Endodermal cell (in vitro differentiated cells): ENCODE results near the gene CLSTN2. TPM values are rescaled to one million over a fixed set of nuclear protein-coding genes. Genes with fewer than 3 reads are reported as not detected.

ENCODE experiments used
- DNase-seq: peaks from one replicate; pipeline ENCODE4 v3.0.0-alpha.2; 2017
- H3K27ac ChIP-seq: 2 replicates; pipeline ENCODE4 v1.5.1; 2013; ENCODE audit warnings: mild to moderate bottlenecking, low read depth, low read length, moderate library complexity
- H3K27me3 ChIP-seq: 2 replicates; pipeline ENCODE4 v1.6.1; 2013; ENCODE audit warnings: mild to moderate bottlenecking, low read length, moderate library complexity; ENCODE audit not compliant: insufficient read depth, control insufficient read depth, poor library complexity, severe bottlenecking
- H3K36me3 ChIP-seq: 2 replicates; pipeline ENCODE4 v1.7.0; 2013; ENCODE audit warnings: mild to moderate bottlenecking, low read length, moderate library complexity; ENCODE audit not compliant: control insufficient read depth, insufficient read depth
- H3K4me1 ChIP-seq: one replicate; pipeline ENCODE4 v1.7.0; 2013; ENCODE audit warnings: low read length; ENCODE audit not compliant: control insufficient read depth, insufficient read depth
- H3K4me3 ChIP-seq: 2 replicates; pipeline ENCODE4 v1.5.1; 2013; ENCODE audit warnings: mild to moderate bottlenecking, low read length, moderate library complexity
- H3K9ac ChIP-seq: 2 replicates; pipeline ENCODE4 v1.6.1; 2013; ENCODE audit warnings: mild to moderate bottlenecking, low read length, moderate library complexity; ENCODE audit not compliant: poor library complexity, severe bottlenecking; ENCODE audit errors: extremely low read depth
- H3K9me3 ChIP-seq: 2 replicates; pipeline ENCODE4 v1.6.1; 2013; ENCODE audit warnings: mild to moderate bottlenecking, low read length, moderate library complexity; ENCODE audit not compliant: control insufficient read depth
- H3K27ac Mint-ChIP-seq: 2 replicates; pipeline ENCODE4 v1.8.0; 2020; ENCODE audit warnings: mixed read lengths
- H3K27me3 Mint-ChIP-seq: 2 replicates; pipeline ENCODE4 v1.8.0; 2021; ENCODE audit warnings: mild to moderate bottlenecking, mixed read lengths; ENCODE audit not compliant: insufficient read depth
- H3K36me3 Mint-ChIP-seq: 2 replicates; pipeline ENCODE4 v1.8.0; 2020; ENCODE audit warnings: low read depth, mixed read lengths
- H3K4me1 Mint-ChIP-seq: 2 replicates; pipeline ENCODE4 v1.8.0; 2020; ENCODE audit warnings: mixed read lengths
- H3K4me3 Mint-ChIP-seq: 2 replicates; pipeline ENCODE4 v1.8.0; 2020; ENCODE audit warnings: mild to moderate bottlenecking, moderate library complexity, mixed read lengths
- H3K9me3 Mint-ChIP-seq: 2 replicates; pipeline ENCODE4 v1.8.0; 2020; ENCODE audit warnings: mild to moderate bottlenecking, mixed read lengths
- CTCF ChIP-seq: fragments of 200-600 bp; sonication (generic); conservative IDR thresholded peaks from 2 replicates; pipeline ENCODE4 v1.5.0; 2021; ENCODE audit warnings: antibody characterized with exemption, mild to moderate bottlenecking
- WGBS, 2 experiments: methylation state at CpG; one replicate each; pipeline versions ENCODE4 v1.1.5 to v1.1.7; 2013; ENCODE audit warnings: missing lambda C conversion rate in 2 of 2, mixed read lengths in 1 of 2; ENCODE audit not compliant: insufficient coverage in 1 of 2, insufficient read length in 1 of 2; 5-methylcytosine and 5-hydroxymethylcytosine counted together
- total RNA-seq, 2 donors: library from RNA; stranded (reverse); fragmentation: NEBNext Ultra II Directional in 1 of 2; extraction: Animal tissue kit (Norgen Biotek cat#: 25700) in 1 of 2; gene quantifications; 2 replicates in 1 of 2; 3 replicates in 1 of 2; pipeline ENCODE4 v1.2.1, GENCODE V29; 2021

CLSTN2 gene
- total RNA-seq, 2 donors from 2014 or later: 0.13 to 0.42 TPM

GRCh38 chr3:140355481-140355880, 420.5 kb downstream of the CLSTN2 start:
- no peak for TF ChIP-seq CTCF
- no peaks in the 10 kb centered on the region for H3K36me3 ChIP-seq
- Mint-ChIP-seq H3K36me3 (no peaks in the 10 kb centered on the region), H3K4me3 (no peak overlapping the region), H3K9me3 (no peaks in the 10 kb centered on the region), H3K27me3 (no peaks in the 10 kb centered on the region), H3K27ac (no peak overlapping the region), H3K4me1 (peaks cover 21% of the 10 kb centered on the region)
- peaks cover 14% of the 10 kb centered on the region for H3K4me1 ChIP-seq
- H3K27me3 ChIP-seq: no peaks in the 10 kb centered on the region
- no peak overlapping the region for H3K9ac ChIP-seq
- no peaks in the 10 kb centered on the region for H3K9me3 ChIP-seq
- WGBS, 2 experiments: 93 to 94% methylated on average over 3 of the region's 3 CpGs
- H3K27ac ChIP-seq: no peak overlapping the region
- no peak for DNase-seq
- no peak overlapping the region for H3K4me3 ChIP-seq

GRCh38 chr3:140358686-140359085, 423.7 kb downstream of the CLSTN2 start:
- 80% methylated on average over 3 of the region's 3 CpGs; no CpG with 5 or more reads in 1 of the 2 experiments for WGBS, 2 experiments
- no peak overlapping the region for H3K4me3 Mint-ChIP-seq
- peak overlapping the region; percentile 82 for H3K27ac Mint-ChIP-seq
- Histone ChIP-seq H3K9ac (peak overlapping the region; percentile 22), H3K9me3 (no peaks in the 10 kb centered on the region), H3K36me3 (no peaks in the 10 kb centered on the region), H3K27me3 (no peaks in the 10 kb centered on the region), H3K4me3 (no peak overlapping the region), H3K27ac (no peak overlapping the region), H3K4me1 (peaks cover 14% of the 10 kb centered on the region)
- no peak for TF ChIP-seq CTCF
- peaks cover 10% of the 10 kb centered on the region for H3K4me1 Mint-ChIP-seq
- DNase-seq: peak; percentile 60
- H3K9me3 Mint-ChIP-seq: no peaks in the 10 kb centered on the region
- no peaks in the 10 kb centered on the region for H3K27me3 Mint-ChIP-seq
- H3K36me3 Mint-ChIP-seq: no peaks in the 10 kb centered on the region

- peak overlapping the region; percentile 22 for H3K9ac ChIP-seq
- H3K36me3 ChIP-seq: no peaks in the 10 kb centered on the region
- H3K9me3 ChIP-seq: no peaks in the 10 kb centered on the region
- 52 to 80% methylated on average over 1 to 5 of the region's 5 CpGs for WGBS, 2 experiments
- Mint-ChIP-seq H3K27me3 (no peaks in the 10 kb centered on the region), H3K27ac (no peak overlapping the region), H3K4me3 (no peak overlapping the region), H3K36me3 (no peaks in the 10 kb centered on the region), H3K4me1 (peaks cover 10% of the 10 kb centered on the region), H3K9me3 (no peaks in the 10 kb centered on the region)
- DNase-seq: no peak
- no peak overlapping the region for H3K27ac ChIP-seq
- no peaks in the 10 kb centered on the region for H3K27me3 ChIP-seq
- no peak for TF ChIP-seq CTCF
- peaks cover 14% of the 10 kb centered on the region for H3K4me1 ChIP-seq
- no peak overlapping the region for H3K4me3 ChIP-seq
Measured at GRCh38 chr3:140359233-140359995, 424.4 kb downstream of the CLSTN2 start.
